Stimulated activated CD8-positive, alpha-beta memory T cell treated with anti-CD3 and anti-CD28 coated beads, Interleukin-7, amount 100 ng/mL, for 24 hours (primary cell): ENCODE measurements around the gene KY.

Experiments used
- DNase-seq: peaks from one replicate; pipeline ENCODE4 v3.0.0-alpha.2; 2020; ENCODE audit warnings: low read depth

Gene KY

GRCh38 chr3:134672571-134672970, 21.7 kb upstream of the KY start:
- no peak for DNase-seq

- DNase-seq: no peak
Measured at GRCh38 chr3:134667956-134668355, 17.1 kb upstream of the KY start.

GRCh38 chr3:134667406-134667805, 16.6 kb upstream of the KY start:
- no peak for DNase-seq

- no peak for DNase-seq
Measured at GRCh38 chr3:134666885-134667284, 16.1 kb upstream of the KY start.

GRCh38 chr3:134666466-134666865, 15.6 kb upstream of the KY start:
- DNase-seq: no peak

GRCh38 chr3:134666052-134666451, 15.2 kb upstream of the KY start:
- DNase-seq: no peak

- DNase-seq: no peak
Measured at GRCh38 chr3:134665243-134665642, 14.4 kb upstream of the KY start.

- no peak for DNase-seq
Measured at GRCh38 chr3:134663721-134664456, 13.1 kb upstream of the KY start.

- no peak for DNase-seq
Measured at GRCh38 chr3:134660046-134660441, 9.2 kb upstream of the KY start.

GRCh38 chr3:134659391-134660045, 8.7 kb upstream of the KY start:
- no peak for DNase-seq

- no peak for DNase-seq
Measured at GRCh38 chr3:134658555-134658954, 7.7 kb upstream of the KY start.

GRCh38 chr3:134656211-134656800, 5.5 kb upstream of the KY start:
- no peak for DNase-seq

- DNase-seq: no peak
Measured at GRCh38 chr3:134655706-134656105, 4.9 kb upstream of the KY start.

GRCh38 chr3:134654031-134654430, 3.2 kb upstream of the KY start:
- no peak for DNase-seq

GRCh38 chr3:134652886-134653630, 2.2 kb upstream of the KY start:
- DNase-seq: no peak

- DNase-seq: no peak
Measured at GRCh38 chr3:134652409-134652831, 1.6 kb upstream of the KY start.

- DNase-seq: no peak
Measured at GRCh38 chr3:134651347-134652041, 672 bp upstream of the KY start.

- DNase-seq: no peak
Measured at GRCh38 chr3:134649106-134649705, 1.6 kb downstream of the KY start.

GRCh38 chr3:134647902-134648760, 2.7 kb downstream of the KY start:
- DNase-seq: no peak

GRCh38 chr3:134646086-134646485, 4.7 kb downstream of the KY start:
- DNase-seq: no peak

GRCh38 chr3:134645515-134645914, 5.3 kb downstream of the KY start:
- DNase-seq: no peak
